GM20000 (cell line): ENCODE results near the gene PIAS1.

Source experiments
- DNase-seq: peaks from one replicate; pipeline ENCODE4 v3.0.0; 2012; ENCODE audit warnings: low spot score
- CTCF ChIP-seq: IDR thresholded peaks from 2 replicates; pipeline ENCODE4 v1.5.1; 2012; ENCODE audit warnings: mild to moderate bottlenecking, control low read depth; ENCODE audit errors: extremely low read depth, missing control alignments

The PIAS1 gene

GRCh38 chr15:68027388-68027787 is 26.7 kb upstream of the PIAS1 start:
- no peak for TF ChIP-seq CTCF
- DNase-seq, result no peak

- no peak for DNase-seq
- no peak for TF ChIP-seq CTCF
Measured at GRCh38 chr15:68028137-68028887, 25.8 kb upstream of the PIAS1 start.

- TF ChIP-seq CTCF, result no peak
- DNase-seq, result no peak
Measured at GRCh38 chr15:68028888-68029207, 25.3 kb upstream of the PIAS1 start.

- no peak for TF ChIP-seq CTCF
- DNase-seq, result no peak
Measured at GRCh38 chr15:68029959-68030358, 24.2 kb upstream of the PIAS1 start.

GRCh38 chr15:68031404-68031803 is 22.7 kb upstream of the PIAS1 start:
- TF ChIP-seq CTCF, result no peak
- no peak for DNase-seq

GRCh38 chr15:68032672-68033071 is 21.4 kb upstream of the PIAS1 start:
- peak; percentile 49 for DNase-seq
- no peak for TF ChIP-seq CTCF

GRCh38 chr15:68034081-68034480 is 20.0 kb upstream of the PIAS1 start:
- no peak for TF ChIP-seq CTCF
- no peak for DNase-seq
